Measurements from ENCODE around the gene MBP.

The MBP gene

GRCh38 chr18:77043541-77044280, 88.9 kb downstream of the MBP start:
- Histone ChIP-seq H3K4me3 (ENCODE audit: low read depth in 1 of 2, low read length in 1 of 2) (no peak overlapping the region), H3K27me3 (no peaks in the 10 kb centered on the region), H3K9me3 (no peaks in the 10 kb centered on the region), H3K36me3 (peaks cover 51% of the 10 kb centered on the region), H3K27ac (peak overlapping the region; percentile 13), H3K4me1 (ENCODE audit: control insufficient read depth in 1 of 2, insufficient read depth in 1 of 2, low read depth in 1 of 2, low read length in 1 of 2) (peaks cover 1 to 11% of the 10 kb centered on the region in 2 experiments)
- TF ChIP-seq CTCF (IDR thresholded peaks at IDR 0.05), result no peak

GRCh38 chr18:77042583-77042982, 90.0 kb downstream of the MBP start:
- Histone ChIP-seq H3K4me1 (ENCODE audit: control insufficient read depth in 1 of 2, insufficient read depth in 1 of 2, low read depth in 1 of 2, low read length in 1 of 2) (peaks cover 10 to 22% of the 10 kb centered on the region in 2 experiments), H3K27ac (peak overlapping the region; percentile 31), H3K9me3 (no peaks in the 10 kb centered on the region), H3K4me3 (ENCODE audit: low read depth in 1 of 2, low read length in 1 of 2) (no peak overlapping the region), H3K27me3 (no peaks in the 10 kb centered on the region), H3K36me3 (peaks cover 53% of the 10 kb centered on the region)
- no peak for TF ChIP-seq CTCF (IDR thresholded peaks at IDR 0.05)

GRCh38 chr18:77039196-77040130, 93.1 kb downstream of the MBP start:
- Histone ChIP-seq H3K9me3 (no peaks in the 10 kb centered on the region), H3K27ac (peak overlapping the region; percentile 60), H3K27me3 (no peaks in the 10 kb centered on the region), H3K4me3 (ENCODE audit: low read depth in 1 of 2, low read length in 1 of 2) (no peak overlapping the region), H3K4me1 (ENCODE audit: control insufficient read depth in 1 of 2, insufficient read depth in 1 of 2, low read depth in 1 of 2, low read length in 1 of 2) (peaks cover 10 to 24% of the 10 kb centered on the region in 2 experiments), H3K36me3 (peaks cover 55% of the 10 kb centered on the region)
- TF ChIP-seq CTCF (IDR thresholded peaks at IDR 0.05), result no peak

- peaks cover 10 to 26% of the 10 kb centered on the region in 2 experiments for H3K4me1 ChIP-seq (ENCODE audit: control insufficient read depth in 1 of 2, insufficient read depth in 1 of 2, low read depth in 1 of 2, low read length in 1 of 2)
- H3K27ac ChIP-seq, result peak overlapping the region; percentile 60
- TF ChIP-seq CTCF (IDR thresholded peaks at IDR 0.05), result no peak
- peaks cover 47% of the 10 kb centered on the region for H3K36me3 ChIP-seq
- H3K27me3 ChIP-seq, result no peaks in the 10 kb centered on the region
- H3K9me3 ChIP-seq, result no peaks in the 10 kb centered on the region
- H3K4me3 ChIP-seq (ENCODE audit: low read depth in 1 of 2, low read length in 1 of 2), result no peak overlapping the region
These were observed 94.3 kb downstream of the MBP start for GRCh38 chr18:77038182-77038858.

- no peak overlapping the region for H3K4me3 ChIP-seq (ENCODE audit: low read depth in 1 of 2, low read length in 1 of 2)
- H3K27me3 ChIP-seq, result no peaks in the 10 kb centered on the region
- TF ChIP-seq CTCF (IDR thresholded peaks at IDR 0.05), result no peak
- no peaks in the 10 kb centered on the region for H3K9me3 ChIP-seq
- H3K4me1 ChIP-seq (ENCODE audit: control insufficient read depth in 1 of 2, insufficient read depth in 1 of 2, low read depth in 1 of 2, low read length in 1 of 2), result peaks cover 11 to 33% of the 10 kb centered on the region in 2 experiments
- peaks cover 43% of the 10 kb centered on the region for H3K36me3 ChIP-seq
- peak overlapping the region; percentile 60 for H3K27ac ChIP-seq
These were observed 95.0 kb downstream of the MBP start for GRCh38 chr18:77037567-77037966.

All from neutrophil (primary cell).